K562 (cell line): ENCODE results near the gene MALRD1. TPM values are rescaled to one million over a fixed set of nuclear protein-coding genes. Genes with fewer than 3 reads are reported as not detected.

ENCODE experiments used
- ATAC-seq: fragments of 200-7000 bp; cut with Tn5 transposase; 3 replicates; pipeline ENCODE4 v1.9.1; 2020; ENCODE audit warnings: moderate library complexity
- BruUV-seq: library from RNA; stranded (reverse); fragments of 400-500 nt; replicated peaks from 2 replicates; lab custom pipeline; 2021; lab: Mats Ljungman, UMichigan
- CTCF ChIA-PET: fragments of 300-600 bp; formaldehyde crosslinking; extraction: SDS; loops from one replicate; lab custom pipeline; 2021; ENCODE audit warnings: low intra/inter-chr PET ratio; lab: Yijun Ruan, JAX
- POLR2A ChIA-PET: fragments of 300-600, 350-650 bp; sonication (Branson Sonifier 250); formaldehyde crosslinking; extraction: SDS; loops from one replicate; lab custom pipeline; 2021; ENCODE audit warnings: antibody characterized with exemption, inconsistent platforms; lab: Yijun Ruan, JAX
- DNase-seq, 4 experiments: peaks; one replicate each; pipeline versions ENCODE4 v3.0.0 to v3.0.0-alpha.2; 2011 to 2018; ENCODE audit warnings: low spot score in 3 of 4, mixed read lengths in 3 of 4; ENCODE audit errors: extremely low read depth in 1 of 4
- FAIRE-seq: peaks from 2 replicates; lab custom pipeline; 2011; peaks lifted over from hg19 to GRCh38; lab: Jason Lieb, UNC
- H2AFZ ChIP-seq: 2 replicates; pipeline ENCODE4 v1.6.0; 2011; ENCODE audit warnings: low read depth, low read length, control low read depth, inconsistent platforms
- H3K27ac ChIP-seq: fragments of 200-600 bp; 3 replicates; pipeline ENCODE4 v1.8.0; 2011; ENCODE audit warnings: low read depth, mild to moderate bottlenecking, control low read depth, inconsistent platforms, low read length, moderate library complexity, mixed read lengths; ENCODE audit errors: extremely low read depth
- H3K27me3 ChIP-seq, 2 experiments: fragments of 300-600 bp in 1 of 2; 2 replicates in 1 of 2; 3 replicates in 1 of 2; pipeline versions ENCODE4 v1.6.0 to v1.8.0; 2011; ENCODE audit warnings: inconsistent platforms in 2 of 2, low read length in 2 of 2, mild to moderate bottlenecking in 1 of 2, mixed read lengths in 1 of 2, moderate library complexity in 1 of 2; ENCODE audit not compliant: control insufficient read depth in 2 of 2, insufficient read depth in 2 of 2
- H3K36me3 ChIP-seq: fragments of 300-600 bp; 3 replicates; pipeline ENCODE4 v1.8.0; 2011; ENCODE audit warnings: mild to moderate bottlenecking, low read length, inconsistent platforms; ENCODE audit not compliant: control insufficient read depth, insufficient read depth
- H3K4me1 ChIP-seq, 2 experiments: fragments of 200-600 bp in 1 of 2; replicated peaks in 1 of 2; 2 replicates in 1 of 2; 3 replicates in 1 of 2; pipeline versions ENCODE4 v1.5.1 to v1.8.0; 2011; ENCODE audit warnings: inconsistent platforms in 2 of 2, low read length in 2 of 2, mild to moderate bottlenecking in 1 of 2, mixed read lengths in 1 of 2, moderate library complexity in 1 of 2; ENCODE audit not compliant: control insufficient read depth in 2 of 2, insufficient read depth in 2 of 2
- H3K4me2 ChIP-seq: 2 replicates; pipeline ENCODE4 v1.6.1; 2011; ENCODE audit warnings: low read length, control low read depth, inconsistent platforms, mixed read lengths; ENCODE audit not compliant: insufficient read depth
- H3K4me3 ChIP-seq: fragments of 200-600 bp; sonication (generic), shearing (Covaris generic); 2 replicates; pipeline ENCODE4 v1.5.1; 2016; ENCODE audit warnings: control low read depth, inconsistent platforms
- H3K79me2 ChIP-seq: fragments of 200-600 bp; 3 replicates; pipeline ENCODE4 v1.8.0; 2011; ENCODE audit warnings: low read length, inconsistent platforms; ENCODE audit not compliant: control insufficient read depth, insufficient read depth
- H3K9ac ChIP-seq, 2 experiments: 2 replicates each; pipeline versions ENCODE4 v1.6.0 to v1.6.1; 2011; ENCODE audit warnings: low read depth in 2 of 2, low read length in 2 of 2, control low read depth in 1 of 2, inconsistent platforms in 1 of 2, mild to moderate bottlenecking in 1 of 2, mixed read lengths in 1 of 2; ENCODE audit not compliant: insufficient read depth in 1 of 2
- H3K9me1 ChIP-seq: one replicate; pipeline ENCODE4 v1.6.0; 2011; ENCODE audit warnings: inconsistent platforms, mild to moderate bottlenecking, low read length, moderate library complexity; ENCODE audit not compliant: control insufficient read depth, insufficient read depth
- H3K9me3 ChIP-seq: replicated peaks from 2 replicates; pipeline ENCODE4 v1.5.1; 2011; ENCODE audit warnings: low read depth, low read length, inconsistent platforms; ENCODE audit not compliant: control insufficient read depth, insufficient read depth
- H4K20me1 ChIP-seq: replicated peaks from 2 replicates; pipeline ENCODE4 v1.6.1; 2011; ENCODE audit warnings: low read length, inconsistent platforms, mixed read lengths; ENCODE audit not compliant: control insufficient read depth, insufficient read depth
- BHLHE40 ChIP-seq: IDR thresholded peaks from 2 replicates; pipeline ENCODE4 v1.6.1; 2011; ENCODE audit warnings: low read length, improper control_type of control experiment
- LARP7 ChIP-seq: fragments of 450-650 bp; IDR thresholded peaks from 2 replicates; pipeline ENCODE4 v1.6.1; 2016
- PML ChIP-seq: IDR thresholded peaks from 2 replicates; pipeline ENCODE4 v1.6.1; 2012; ENCODE audit warnings: low read length, inconsistent platforms
- SUPT5H ChIP-seq: fragments of 450-650 bp; IDR thresholded peaks from 2 replicates; pipeline ENCODE4 v1.6.1; 2016
- TCF3 ChIP-seq: sonication (generic); formaldehyde crosslinking; IDR thresholded peaks from 2 replicates; pipeline ENCODE4 v1.4.0; 2020; ENCODE audit warnings: mild to moderate bottlenecking, missing genetic modification reagents
- WGBS: fragments of 100-300 bp; shearing (Covaris generic); methylation state at CpG from one replicate; pipeline ENCODE4 v1.1.6; 2016; ENCODE audit warnings: low coverage, mixed read lengths; ENCODE audit not compliant: insufficient coverage; ENCODE audit errors: missing lambda C conversion rate; 5-methylcytosine and 5-hydroxymethylcytosine counted together
- in situ Hi-C: fragments of 300-500 bp; cut with MboI; formaldehyde crosslinking; loops from 4 replicates; pipeline ENCODE4 v1.15.0; 2018; ENCODE audit warnings: inconsistent platforms, mixed read lengths
- intact Hi-C: fragments of 100-400 bp; cut with micrococcal nuclease; formaldehyde crosslinking; loops from 2 replicates; pipeline ENCODE4 v1.14.2; 2022
- polyA plus RNA-seq, 8 experiments: library from polyadenylated mRNA; depleted of rRNA in 4 of 8; stranded (reverse) in 5 of 8; unstranded in 3 of 8; fragments of >200 nt; fragmentation: Nextera tagmentation in 2 of 8; fragmentation: Illumina TruSeq in 1 of 8; extraction: Ambion mirVana in 2 of 8; extraction: Trizol in 1 of 8; gene quantifications; 2 replicates each; pipeline versions ENCODE4 v1.2.1 to v1.2.3, GENCODE V29; 2011 to 2014; ENCODE audit warnings: inconsistent platforms in 1 of 8, missing spikeins in 1 of 8
- total RNA-seq, 7 experiments: library from RNA; depleted of rRNA in 6 of 7; stranded (reverse); fragments of >200 nt in 6 of 7; fragmentation: Illumina TruSeq in 2 of 7; extraction: Trizol in 2 of 7; gene quantifications; 2 replicates each; pipeline versions ENCODE4 v1.2.1 to v1.2.3, GENCODE V29; 2011 to 2021; ENCODE audit warnings: low replicate concordance in 1 of 7
- TF ChIP-seq, protein P1 (sequence below): fragments of 250-450 bp; sonication (Bioruptor Pico); IDR thresholded peaks from 2 replicates; pipeline ENCODE4 v1.5.0; 2020; ENCODE audit warnings: mild to moderate bottlenecking, borderline replicate concordance
- TF ChIP-seq, protein P2 (sequence below): fragments of 150-350 bp; conservative IDR thresholded peaks from 2 replicates; pipeline ENCODE4 v1.6.1; 2014; ENCODE audit warnings: low read length
- TF ChIP-seq, protein P3 (sequence below): fragments of 450-650 bp; IDR thresholded peaks from 2 replicates; pipeline ENCODE4 v1.6.1; 2016; ENCODE audit warnings: low read depth, mild to moderate bottlenecking, moderate library complexity

MALRD1 gene
- total and polyA plus RNA-seq, 9 of the 15 experiments (the other 6 are each of a cell fraction or from before 2014, with no cell fraction given): not detected

DNA sequence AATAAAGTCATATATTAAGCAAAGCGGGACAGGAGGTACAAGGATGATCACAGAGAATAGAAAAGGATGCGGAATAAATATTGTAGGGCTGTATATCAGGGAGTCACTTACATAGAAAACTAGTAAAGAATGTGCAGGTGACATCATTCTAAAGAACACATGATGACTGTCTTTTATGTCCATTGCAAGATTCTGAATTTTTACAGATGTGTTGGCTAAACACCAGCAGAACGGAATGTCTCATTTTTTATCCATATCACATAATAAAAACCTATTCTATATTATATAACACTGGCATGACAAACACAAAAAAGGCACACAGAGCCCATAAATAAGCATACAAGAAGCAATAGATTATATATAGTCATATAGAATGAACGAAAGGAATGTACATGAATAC is 448.4 kb downstream of the MALRD1 start:
- BruUV-seq: no TSS peak
- in situ Hi-C loops: no loop called here
- no peak overlapping the region for H3K4me3 ChIP-seq
- DNase-seq: no peak
- H3K9me1 ChIP-seq: no peaks in the 10 kb centered on the region
- no peak overlapping the region for H3K9ac ChIP-seq
- no peak overlapping the region for H3K27ac ChIP-seq
- ChIA-PET CTCF (no interaction called here), POLR2A (no interaction called here)
- no peaks in the 10 kb centered on the region for H3K4me1 ChIP-seq
- no peak overlapping the region for H3K4me2 ChIP-seq
- WGBS: 2% methylated on average over 4 of the region's 4 CpGs
- TF ChIP-seq, protein P1, sequence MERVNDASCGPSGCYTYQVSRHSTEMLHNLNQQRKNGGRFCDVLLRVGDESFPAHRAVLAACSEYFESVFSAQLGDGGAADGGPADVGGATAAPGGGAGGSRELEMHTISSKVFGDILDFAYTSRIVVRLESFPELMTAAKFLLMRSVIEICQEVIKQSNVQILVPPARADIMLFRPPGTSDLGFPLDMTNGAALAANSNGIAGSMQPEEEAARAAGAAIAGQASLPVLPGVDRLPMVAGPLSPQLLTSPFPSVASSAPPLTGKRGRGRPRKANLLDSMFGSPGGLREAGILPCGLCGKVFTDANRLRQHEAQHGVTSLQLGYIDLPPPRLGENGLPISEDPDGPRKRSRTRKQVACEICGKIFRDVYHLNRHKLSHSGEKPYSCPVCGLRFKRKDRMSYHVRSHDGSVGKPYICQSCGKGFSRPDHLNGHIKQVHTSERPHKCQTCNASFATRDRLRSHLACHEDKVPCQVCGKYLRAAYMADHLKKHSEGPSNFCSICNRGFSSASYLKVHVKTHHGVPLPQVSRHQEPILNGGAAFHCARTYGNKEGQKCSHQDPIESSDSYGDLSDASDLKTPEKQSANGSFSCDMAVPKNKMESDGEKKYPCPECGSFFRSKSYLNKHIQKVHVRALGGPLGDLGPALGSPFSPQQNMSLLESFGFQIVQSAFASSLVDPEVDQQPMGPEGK: no peak
- TF ChIP-seq, protein P2, sequence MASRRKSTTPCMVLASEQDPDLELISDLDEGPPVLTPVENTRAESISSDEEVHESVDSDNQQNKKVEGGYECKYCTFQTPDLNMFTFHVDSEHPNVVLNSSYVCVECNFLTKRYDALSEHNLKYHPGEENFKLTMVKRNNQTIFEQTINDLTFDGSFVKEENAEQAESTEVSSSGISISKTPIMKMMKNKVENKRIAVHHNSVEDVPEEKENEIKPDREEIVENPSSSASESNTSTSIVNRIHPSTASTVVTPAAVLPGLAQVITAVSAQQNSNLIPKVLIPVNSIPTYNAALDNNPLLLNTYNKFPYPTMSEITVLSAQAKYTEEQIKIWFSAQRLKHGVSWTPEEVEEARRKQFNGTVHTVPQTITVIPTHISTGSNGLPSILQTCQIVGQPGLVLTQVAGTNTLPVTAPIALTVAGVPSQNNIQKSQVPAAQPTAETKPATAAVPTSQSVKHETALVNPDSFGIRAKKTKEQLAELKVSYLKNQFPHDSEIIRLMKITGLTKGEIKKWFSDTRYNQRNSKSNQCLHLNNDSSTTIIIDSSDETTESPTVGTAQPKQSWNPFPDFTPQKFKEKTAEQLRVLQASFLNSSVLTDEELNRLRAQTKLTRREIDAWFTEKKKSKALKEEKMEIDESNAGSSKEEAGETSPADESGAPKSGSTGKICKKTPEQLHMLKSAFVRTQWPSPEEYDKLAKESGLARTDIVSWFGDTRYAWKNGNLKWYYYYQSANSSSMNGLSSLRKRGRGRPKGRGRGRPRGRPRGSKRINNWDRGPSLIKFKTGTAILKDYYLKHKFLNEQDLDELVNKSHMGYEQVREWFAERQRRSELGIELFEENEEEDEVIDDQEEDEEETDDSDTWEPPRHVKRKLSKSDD: no peak
- TF ChIP-seq LARP7 (no peak), SUPT5H (no peak), BHLHE40 (no peak), PML (no peak), TCF3 (CRISPR knock-in tag) (no peak)
- TF ChIP-seq, protein P3, sequence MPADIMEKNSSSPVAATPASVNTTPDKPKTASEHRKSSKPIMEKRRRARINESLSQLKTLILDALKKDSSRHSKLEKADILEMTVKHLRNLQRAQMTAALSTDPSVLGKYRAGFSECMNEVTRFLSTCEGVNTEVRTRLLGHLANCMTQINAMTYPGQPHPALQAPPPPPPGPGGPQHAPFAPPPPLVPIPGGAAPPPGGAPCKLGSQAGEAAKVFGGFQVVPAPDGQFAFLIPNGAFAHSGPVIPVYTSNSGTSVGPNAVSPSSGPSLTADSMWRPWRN: no peak
- H4K20me1 ChIP-seq: no peaks in the 10 kb centered on the region
- H3K9me3 ChIP-seq: no peaks in the 10 kb centered on the region
- intact Hi-C loops: no loop called here
- no peak for ATAC-seq
- H3K79me2 ChIP-seq: no peaks in the 10 kb centered on the region
- H2AFZ ChIP-seq: no peak overlapping the region
- FAIRE-seq: no peak
- H3K36me3 ChIP-seq: no peaks in the 10 kb centered on the region
- H3K27me3 ChIP-seq: no peaks in the 10 kb centered on the region
